ENCODE data around the gene PHKB.
"Not testable (repeated sequence)": the region's sequence is repeated elsewhere in the genome, so short reads cannot be mapped to it uniquely, and the experiment has no call there.

PHKB gene

GRCh38 chr16:47511882-47512281, 50.8 kb downstream of the PHKB start:
- no peak for DNase-seq

GRCh38 chr16:47519037-47519436, 57.9 kb downstream of the PHKB start:
- DNase-seq, result no peak

GRCh38 chr16:47519546-47519945, 58.4 kb downstream of the PHKB start:
- no peak for DNase-seq

- DNase-seq, result no peak
Measured at GRCh38 chr16:47519996-47520679, 59.0 kb downstream of the PHKB start.

GRCh38 chr16:47523342-47524006, 62.3 kb downstream of the PHKB start:
- no peak for DNase-seq

- no peak for DNase-seq
Measured at GRCh38 chr16:47524007-47524405, 62.9 kb downstream of the PHKB start.

GRCh38 chr16:47528431-47528830, 67.3 kb downstream of the PHKB start:
- DNase-seq, result no peak

GRCh38 chr16:47533744-47534292, 72.7 kb downstream of the PHKB start:
- no peak for DNase-seq

GRCh38 chr16:47538472-47538871, 77.3 kb downstream of the PHKB start:
- DNase-seq, result no peak

GRCh38 chr16:47539707-47540670, 78.9 kb downstream of the PHKB start:
- not testable (repeated sequence) for DNase-seq

GRCh38 chr16:47541135-47541534, 80.0 kb downstream of the PHKB start:
- DNase-seq, result not testable (repeated sequence)

- not testable (repeated sequence) for DNase-seq
Measured at GRCh38 chr16:47544255-47544654, 83.1 kb downstream of the PHKB start.

GRCh38 chr16:47551185-47551584, 90.1 kb downstream of the PHKB start:
- DNase-seq, result not testable (repeated sequence)

GRCh38 chr16:47551767-47552166, 90.6 kb downstream of the PHKB start:
- not testable (repeated sequence) for DNase-seq

- no peak for DNase-seq
Measured at GRCh38 chr16:47553853-47554564, 92.9 kb downstream of the PHKB start.

- DNase-seq, result not testable (repeated sequence)
Measured at GRCh38 chr16:47554587-47554986, 93.5 kb downstream of the PHKB start.

- no peak for DNase-seq
Measured at GRCh38 chr16:47561286-47561685, 100.2 kb downstream of the PHKB start.

GRCh38 chr16:47562366-47562765, 101.2 kb downstream of the PHKB start:
- DNase-seq, result no peak

GRCh38 chr16:47565454-47565853, 104.3 kb downstream of the PHKB start:
- no peak for DNase-seq

GRCh38 chr16:47567321-47567720, 106.2 kb downstream of the PHKB start:
- DNase-seq, result no peak

GRCh38 chr16:47568351-47568750, 107.2 kb downstream of the PHKB start:
- DNase-seq, result no peak

- DNase-seq, result no peak
Measured at GRCh38 chr16:47571049-47571448, 109.9 kb downstream of the PHKB start.

Data from NCI-H524 treated with DMSO at 0.1 percent for 48 hours (cell line).